Measurements from ENCODE around the gene MAP3K12.

The MAP3K12 gene

DNA sequence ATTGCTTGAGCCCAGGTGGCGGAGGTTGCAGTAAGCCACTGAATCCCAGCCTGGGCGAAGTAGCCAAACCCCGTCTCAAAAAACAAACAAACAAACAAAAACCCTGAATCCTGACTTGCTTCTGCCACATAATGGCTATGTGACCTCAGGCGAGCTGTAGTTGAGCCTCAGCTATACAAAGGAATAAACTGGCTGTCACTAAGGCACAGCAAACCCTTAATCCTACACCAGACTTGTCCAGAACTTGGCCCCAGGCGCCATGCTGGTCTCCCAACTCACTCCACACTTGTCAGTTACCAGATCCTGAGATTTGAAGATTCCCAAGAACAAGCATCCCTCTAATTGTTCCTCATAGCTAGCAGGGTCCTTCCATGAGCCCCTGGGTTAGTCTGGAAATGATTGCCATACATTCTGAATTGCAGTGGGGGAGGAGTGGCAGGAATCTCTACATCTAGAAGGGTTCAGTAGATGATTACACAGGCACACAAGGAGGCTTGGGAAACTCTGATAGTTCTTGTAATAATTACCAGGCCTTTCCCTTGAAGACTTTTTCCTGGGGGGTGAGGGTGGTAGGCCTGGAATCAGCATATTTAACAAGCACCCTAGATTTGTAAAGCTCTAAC lies 9.9 kb downstream of the MAP3K12 start:
- FAIRE-seq: no peak
- no peak for DNase-seq (ENCODE audit: insufficient read length, low spot score)
- TF ChIP-seq, protein P1, sequence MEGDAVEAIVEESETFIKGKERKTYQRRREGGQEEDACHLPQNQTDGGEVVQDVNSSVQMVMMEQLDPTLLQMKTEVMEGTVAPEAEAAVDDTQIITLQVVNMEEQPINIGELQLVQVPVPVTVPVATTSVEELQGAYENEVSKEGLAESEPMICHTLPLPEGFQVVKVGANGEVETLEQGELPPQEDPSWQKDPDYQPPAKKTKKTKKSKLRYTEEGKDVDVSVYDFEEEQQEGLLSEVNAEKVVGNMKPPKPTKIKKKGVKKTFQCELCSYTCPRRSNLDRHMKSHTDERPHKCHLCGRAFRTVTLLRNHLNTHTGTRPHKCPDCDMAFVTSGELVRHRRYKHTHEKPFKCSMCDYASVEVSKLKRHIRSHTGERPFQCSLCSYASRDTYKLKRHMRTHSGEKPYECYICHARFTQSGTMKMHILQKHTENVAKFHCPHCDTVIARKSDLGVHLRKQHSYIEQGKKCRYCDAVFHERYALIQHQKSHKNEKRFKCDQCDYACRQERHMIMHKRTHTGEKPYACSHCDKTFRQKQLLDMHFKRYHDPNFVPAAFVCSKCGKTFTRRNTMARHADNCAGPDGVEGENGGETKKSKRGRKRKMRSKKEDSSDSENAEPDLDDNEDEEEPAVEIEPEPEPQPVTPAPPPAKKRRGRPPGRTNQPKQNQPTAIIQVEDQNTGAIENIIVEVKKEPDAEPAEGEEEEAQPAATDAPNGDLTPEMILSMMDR (IDR thresholded peaks at IDR 0.05; ENCODE audit: insufficient read depth, missing control alignments): no peak

DNA sequence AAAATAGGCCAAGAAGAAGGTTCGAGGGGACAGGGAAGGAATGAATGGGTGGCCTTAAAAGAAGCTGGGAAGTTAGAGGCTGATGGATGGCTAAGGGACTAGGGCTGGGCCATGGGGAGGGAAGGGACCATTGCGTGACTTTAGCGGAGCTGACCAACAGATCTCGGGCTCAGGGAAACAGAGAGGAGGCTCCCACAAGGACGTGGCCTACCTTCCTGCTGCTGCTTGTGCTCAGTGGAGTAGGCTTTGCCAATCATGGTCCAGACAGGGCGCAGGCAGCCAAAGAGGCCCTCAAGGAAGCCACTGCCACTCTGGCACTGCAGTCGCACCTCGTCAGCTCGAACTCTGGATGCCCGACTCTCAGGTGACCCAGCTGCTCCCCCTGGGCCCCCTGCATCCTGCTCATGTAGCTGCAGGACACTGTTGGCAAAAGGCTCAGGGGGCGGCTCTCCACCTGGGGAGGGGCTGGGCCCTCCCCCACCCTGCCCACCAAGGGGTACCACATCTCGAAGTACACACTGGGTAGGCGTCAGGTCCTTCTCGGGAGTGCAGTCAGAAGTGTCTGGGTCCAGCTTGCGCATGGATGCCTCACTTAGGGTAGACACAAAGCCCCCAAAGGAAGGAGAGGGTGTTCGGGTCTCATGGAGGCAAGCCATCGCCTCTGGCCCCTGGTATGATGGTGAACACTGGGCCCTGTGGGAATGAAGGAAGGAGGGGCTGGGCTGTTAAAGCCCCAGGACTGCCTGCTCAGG lies 12.3 kb downstream of the MAP3K12 start:
- TF ChIP-seq, protein P1 (IDR thresholded peaks at IDR 0.05; ENCODE audit: insufficient read depth, missing control alignments): no peak
- FAIRE-seq (no peak), DNase-seq (ENCODE audit: insufficient read length, low spot score) (no peak)

DNA sequence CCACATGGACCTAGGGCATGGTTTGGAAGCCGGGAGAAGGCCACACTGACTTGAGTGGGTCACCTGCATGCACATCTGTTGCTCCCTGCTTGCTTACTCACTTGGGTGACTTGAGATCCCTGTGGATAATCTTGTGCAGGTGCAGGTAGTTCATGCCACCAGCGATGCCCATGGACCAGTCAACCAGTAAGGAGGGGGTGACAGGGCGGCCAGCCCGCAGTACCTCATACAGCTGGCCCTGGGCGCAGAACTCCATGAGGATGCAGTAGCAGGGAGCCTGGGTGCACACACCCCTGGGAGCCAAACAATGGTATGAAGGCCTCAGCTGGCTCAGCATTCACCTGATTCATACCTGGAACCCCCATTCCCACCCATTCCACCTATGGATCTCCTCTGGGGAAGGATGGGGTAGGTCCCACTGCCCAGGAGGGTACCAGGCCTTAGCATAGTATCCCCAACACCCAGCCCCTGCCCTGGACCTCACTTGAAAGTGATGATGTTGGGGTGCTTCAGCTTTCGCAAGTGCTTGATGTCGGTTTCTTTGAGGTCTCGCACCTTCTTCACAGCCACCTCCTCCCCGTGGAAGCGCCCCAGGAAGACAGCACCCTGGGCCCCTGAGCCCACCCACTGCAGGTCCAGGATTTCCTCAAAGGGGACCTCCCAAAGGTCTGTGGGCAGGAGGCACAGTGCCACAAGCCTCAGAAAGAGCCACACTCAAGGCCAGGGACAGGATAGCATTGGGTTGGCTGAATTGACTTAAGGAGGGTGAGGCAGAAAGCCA lies 13.1 kb downstream of the MAP3K12 start:
- DNase-seq (ENCODE audit: insufficient read length, low spot score) (no peak), FAIRE-seq (no peak)
- TF ChIP-seq, protein P1 (IDR thresholded peaks at IDR 0.05; ENCODE audit: insufficient read depth, missing control alignments): no peak

DNA sequence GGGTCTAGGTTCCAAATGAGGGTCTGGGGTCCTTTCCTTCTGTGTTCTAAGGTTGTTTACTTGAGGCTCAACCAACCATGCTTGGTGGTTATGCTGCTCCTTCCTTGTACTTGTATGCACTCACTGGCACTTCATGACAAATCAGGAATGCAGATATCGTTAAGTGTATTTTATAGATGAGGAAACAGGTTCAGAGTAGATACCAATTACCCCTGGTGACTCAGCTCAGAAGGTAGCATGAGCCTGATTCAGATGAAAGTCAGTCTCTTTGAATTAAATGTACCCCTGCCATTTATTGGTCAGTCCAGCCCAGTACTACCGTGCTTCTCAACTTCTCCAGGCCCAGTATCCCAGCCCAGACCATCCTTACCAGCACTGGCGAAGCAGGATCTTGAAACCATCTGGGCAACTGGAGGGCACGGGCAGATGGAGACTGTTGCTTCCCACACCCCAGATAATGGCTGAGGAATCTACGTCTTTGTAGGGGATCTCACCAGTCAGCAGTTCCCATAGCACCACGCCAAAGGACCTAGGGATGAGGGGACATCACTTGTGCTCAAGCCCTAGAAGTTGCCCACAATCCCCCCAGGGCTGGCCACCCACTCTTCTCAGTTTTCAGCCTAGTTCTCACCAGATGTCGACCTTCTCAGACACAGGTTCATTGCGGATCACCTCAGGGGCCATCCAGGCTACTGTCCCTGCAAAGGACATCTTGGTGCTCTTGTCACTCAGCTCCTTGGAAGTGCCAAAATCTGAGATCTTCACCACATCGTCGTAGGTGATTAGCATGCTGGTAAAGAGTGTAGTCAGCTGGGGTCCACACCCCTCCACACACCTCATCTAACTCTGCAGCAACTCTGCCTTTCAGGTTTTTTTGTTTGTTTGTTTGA lies 14.3 kb downstream of the MAP3K12 start:
- TF ChIP-seq, protein P1 (IDR thresholded peaks at IDR 0.05; ENCODE audit: insufficient read depth, missing control alignments): no peak
- FAIRE-seq (no peak), DNase-seq (ENCODE audit: insufficient read length, low spot score) (no peak)

DNA sequence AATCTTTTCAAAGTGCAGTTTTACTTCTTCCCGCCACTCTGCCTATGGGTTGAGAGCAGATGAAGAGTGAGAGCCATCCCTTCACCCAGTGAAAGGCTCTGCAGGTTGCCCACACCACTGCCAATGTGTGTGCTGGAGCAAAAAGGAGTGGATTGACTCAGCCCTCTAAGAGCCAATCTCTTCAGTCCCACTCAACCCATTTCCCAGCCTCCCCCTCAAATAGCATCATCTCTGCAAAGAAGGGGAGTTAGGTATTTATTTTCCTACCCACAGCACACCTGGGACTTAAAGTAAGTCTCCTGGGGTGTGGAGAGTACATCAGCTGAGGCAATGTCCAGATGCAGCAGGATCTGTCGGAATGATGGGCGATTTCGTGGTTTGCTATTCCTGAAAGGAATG lies 15.3 kb downstream of the MAP3K12 start:
- TF ChIP-seq, protein P1 (IDR thresholded peaks at IDR 0.05; ENCODE audit: insufficient read depth, missing control alignments): no peak
- FAIRE-seq (no peak), DNase-seq (ENCODE audit: insufficient read length, low spot score) (no peak)

DNA sequence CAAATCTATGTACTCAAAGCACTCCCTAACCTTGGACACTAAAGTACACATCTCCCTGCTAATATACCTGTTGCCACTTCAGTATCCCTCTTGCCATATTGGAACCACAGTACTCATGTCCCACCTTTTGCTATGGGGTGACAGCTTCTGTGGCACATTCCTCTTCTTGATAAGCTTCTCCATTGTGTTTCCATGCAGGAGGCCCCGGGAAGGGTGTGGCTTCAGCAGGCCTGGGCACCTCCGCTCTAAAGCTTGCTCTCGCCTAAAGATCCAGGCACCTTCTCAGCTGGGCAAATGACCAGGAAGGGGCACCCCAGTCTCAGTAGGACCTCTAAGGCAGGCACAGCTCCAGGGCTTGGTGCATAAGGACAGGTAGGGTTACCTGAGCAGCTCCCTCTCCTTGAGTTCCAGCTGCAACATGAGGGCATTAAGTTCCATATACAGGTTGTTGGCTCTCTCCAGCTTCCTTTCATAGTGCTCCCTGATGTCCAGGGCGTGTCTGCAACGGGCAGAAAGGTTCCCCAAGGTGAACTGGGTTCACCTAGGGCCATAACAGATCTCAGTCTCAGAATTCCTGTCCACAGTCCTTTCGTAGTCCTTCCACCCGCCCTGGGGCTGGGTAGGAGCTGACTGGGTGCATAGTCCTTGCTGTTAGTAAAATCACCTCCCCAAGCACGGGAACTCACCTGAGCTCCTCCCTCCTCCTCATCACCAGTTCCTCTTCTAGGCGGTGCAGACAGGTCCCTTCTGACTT lies 15.9 kb downstream of the MAP3K12 start:
- DNase-seq (ENCODE audit: insufficient read length, low spot score): no peak
- TF ChIP-seq, protein P1 (IDR thresholded peaks at IDR 0.05; ENCODE audit: insufficient read depth, missing control alignments): no peak
- FAIRE-seq: no peak

Measured in D721Med (cell line).